Neural cell (in vitro differentiated cells): Measurements from ENCODE around the gene PXK. TPM values are rescaled to one million over a fixed set of nuclear protein-coding genes. Genes with fewer than 3 reads are reported as not detected.

Experiments
- H2AFZ ChIP-seq: fragments of 200-600, 300-800 bp; sonication (generic), shearing (Covaris generic); 2 replicates; pipeline ENCODE4 v1.6.0; 2014; ENCODE audit warnings: low read depth, mild to moderate bottlenecking, antibody characterized with exemption, low read length, moderate library complexity
- H3F3A ChIP-seq: fragments of 200-600 bp; shearing (Covaris generic); 2 replicates; pipeline ENCODE4 v1.6.1; 2016; ENCODE audit warnings: mild to moderate bottlenecking, moderate library complexity, mixed read lengths, antibody characterized with exemption, low read length; ENCODE audit not compliant: insufficient read depth, poor library complexity, severe bottlenecking
- H3K27ac ChIP-seq: fragments of 200-600, 300-800 bp; sonication (generic), shearing (Covaris generic); 2 replicates; pipeline ENCODE4 v1.5.1; 2014; ENCODE audit warnings: mild to moderate bottlenecking, low read length, moderate library complexity
- H3K27me3 ChIP-seq: fragments of 300-800, 200-600 bp; sonication (generic), shearing (Covaris generic); 2 replicates; pipeline ENCODE4 v1.6.0; 2014; ENCODE audit warnings: mild to moderate bottlenecking, low read depth, low read length, moderate library complexity; ENCODE audit not compliant: insufficient read depth
- H3K36me3 ChIP-seq: fragments of 300-800, 200-600 bp; sonication (generic), shearing (Covaris generic); 2 replicates; pipeline ENCODE4 v1.5.1; 2014; ENCODE audit warnings: mild to moderate bottlenecking, antibody characterized with exemption, low read length, moderate library complexity; ENCODE audit not compliant: insufficient read depth
- H3K4me2 ChIP-seq: fragments of 300-800, 200-600 bp; sonication (generic), shearing (Covaris generic); 2 replicates; pipeline ENCODE4 v1.6.0; 2014; ENCODE audit warnings: mild to moderate bottlenecking, low read length
- H3K4me3 ChIP-seq: fragments of 300-800, 200-600 bp; sonication (generic), shearing (Covaris generic); 2 replicates; pipeline ENCODE4 v1.5.1; 2014; ENCODE audit warnings: mild to moderate bottlenecking, low read length, moderate library complexity
- H3K79me2 ChIP-seq: fragments of 200-600 bp; shearing (Covaris generic); replicated peaks from 2 replicates; pipeline ENCODE4 v1.6.0; 2014; ENCODE audit warnings: mild to moderate bottlenecking, low read length, moderate library complexity; ENCODE audit not compliant: insufficient read depth
- H3K9ac ChIP-seq: fragments of 300-800, 200-600 bp; sonication (generic), shearing (Covaris generic); 2 replicates; pipeline ENCODE4 v1.6.1; 2016; ENCODE audit warnings: mild to moderate bottlenecking, low read length, mixed read lengths
- H3K9me2 ChIP-seq: fragments of 200-600 bp; shearing (Covaris generic); 2 replicates; pipeline ENCODE4 v1.6.1; 2016; ENCODE audit warnings: mild to moderate bottlenecking, low read length, mixed read lengths; ENCODE audit not compliant: insufficient read depth
- H3K9me3 ChIP-seq: fragments of 200-600, 300-800 bp; sonication (generic), shearing (Covaris generic); 2 replicates; pipeline ENCODE4 v1.6.1; 2016; ENCODE audit warnings: mild to moderate bottlenecking, mixed run types, low read length, moderate library complexity, mixed read lengths
- H4K20me1 ChIP-seq: fragments of 200-600 bp; shearing (Covaris generic); 2 replicates; pipeline ENCODE4 v1.6.1; 2016; ENCODE audit warnings: mild to moderate bottlenecking, mixed run types; ENCODE audit not compliant: insufficient read depth
- EP300 ChIP-seq: fragments of 450-650 bp; conservative IDR thresholded peaks from 2 replicates; pipeline ENCODE4 v1.6.1; 2014; ENCODE audit warnings: antibody characterized with exemption, mild to moderate bottlenecking, moderate library complexity; ENCODE audit not compliant: poor library complexity, severe bottlenecking
- EZH2 ChIP-seq: fragments of 200-600, 300-800 bp; shearing (Covaris generic), sonication (generic); IDR thresholded peaks from 2 replicates; pipeline ENCODE4 v1.6.1; 2014; ENCODE audit warnings: antibody characterized with exemption, low read length, borderline replicate concordance, mild to moderate bottlenecking; ENCODE audit not compliant: insufficient read depth, poor library complexity, severe bottlenecking
- MXI1 ChIP-seq: fragments of 450-650 bp; conservative IDR thresholded peaks from 2 replicates; pipeline ENCODE4 v1.6.1; 2014; ENCODE audit warnings: antibody characterized with exemption, mild to moderate bottlenecking; ENCODE audit not compliant: poor library complexity, severe bottlenecking
- POLR2AphosphoS5 ChIP-seq: IDR thresholded peaks from 2 replicates; pipeline ENCODE4 v1.6.1; 2012
- RAD21 ChIP-seq: fragments of 450-650 bp; conservative IDR thresholded peaks from 2 replicates; pipeline ENCODE4 v1.6.1; 2014; ENCODE audit warnings: antibody characterized with exemption, mild to moderate bottlenecking, moderate library complexity
- REST ChIP-seq: IDR thresholded peaks from 2 replicates; pipeline ENCODE4 v1.6.1; 2012; ENCODE audit warnings: borderline replicate concordance
- SMC3 ChIP-seq: fragments of 450-650 bp; conservative IDR thresholded peaks from 2 replicates; pipeline ENCODE4 v1.6.1; 2014; ENCODE audit warnings: antibody characterized with exemption, mild to moderate bottlenecking, moderate library complexity; ENCODE audit not compliant: poor library complexity
- TAF1 ChIP-seq: IDR thresholded peaks from 2 replicates; pipeline ENCODE4 v1.6.1; 2012; ENCODE audit warnings: low read depth
- polyA plus RNA-seq: library from polyadenylated mRNA; depleted of rRNA; stranded (reverse); fragments of >200 nt; gene quantifications from 2 replicates; pipeline ENCODE4 v1.2.3, GENCODE V29; 2014
- TF ChIP-seq, protein P1 (sequence below): fragments of 450-650 bp; IDR thresholded peaks from 2 replicates; pipeline ENCODE4 v1.5.1; 2014; ENCODE audit warnings: antibody characterized with exemption, mild to moderate bottlenecking, moderate library complexity; ENCODE audit not compliant: poor library complexity, severe bottlenecking

PXK gene
- polyA plus RNA-seq, 1 donor from 2014 or later = 37.7 TPM

DNA sequence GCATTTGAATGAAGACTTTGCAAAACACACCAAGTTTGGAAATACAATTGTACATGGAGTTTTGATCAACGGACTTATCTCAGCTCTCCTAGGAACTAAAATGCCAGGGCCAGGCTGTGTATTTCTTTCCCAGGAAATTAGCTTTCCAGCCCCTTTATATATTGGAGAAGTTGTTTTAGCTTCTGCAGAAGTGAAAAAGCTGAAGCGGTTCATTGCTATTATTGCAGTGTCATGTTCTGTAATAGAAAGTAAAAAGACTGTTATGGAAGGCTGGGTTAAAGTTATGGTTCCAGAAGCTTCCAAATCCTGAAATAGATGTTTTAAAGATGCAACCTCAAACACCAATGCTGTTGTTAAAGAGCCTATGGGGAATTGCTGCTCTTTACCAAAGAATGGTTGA is 14.9 kb upstream of the PXK start:
- Histone ChIP-seq H3K9me3 (no peaks in the 10 kb centered on the region), H3K27me3 (no peaks in the 10 kb centered on the region), H3F3A (no peaks in the 10 kb centered on the region), H3K27ac (no peak overlapping the region), H3K4me3 (no peak overlapping the region), H4K20me1 (no peaks in the 10 kb centered on the region), H3K9me2 (no peaks in the 10 kb centered on the region), H2AFZ (no peak overlapping the region), H3K36me3 (peaks cover 4% of the 10 kb centered on the region), H3K79me2 (no peaks in the 10 kb centered on the region), H3K4me2 (no peak overlapping the region), H3K9ac (no peak overlapping the region)
- TF ChIP-seq EZH2 (no peak), EP300 (no peak), TAF1 (no peak), REST (no peak), POLR2AphosphoS5 (no peak), SMC3 (no peak), MXI1 (no peak), RAD21 (no peak)
- TF ChIP-seq, protein P1, sequence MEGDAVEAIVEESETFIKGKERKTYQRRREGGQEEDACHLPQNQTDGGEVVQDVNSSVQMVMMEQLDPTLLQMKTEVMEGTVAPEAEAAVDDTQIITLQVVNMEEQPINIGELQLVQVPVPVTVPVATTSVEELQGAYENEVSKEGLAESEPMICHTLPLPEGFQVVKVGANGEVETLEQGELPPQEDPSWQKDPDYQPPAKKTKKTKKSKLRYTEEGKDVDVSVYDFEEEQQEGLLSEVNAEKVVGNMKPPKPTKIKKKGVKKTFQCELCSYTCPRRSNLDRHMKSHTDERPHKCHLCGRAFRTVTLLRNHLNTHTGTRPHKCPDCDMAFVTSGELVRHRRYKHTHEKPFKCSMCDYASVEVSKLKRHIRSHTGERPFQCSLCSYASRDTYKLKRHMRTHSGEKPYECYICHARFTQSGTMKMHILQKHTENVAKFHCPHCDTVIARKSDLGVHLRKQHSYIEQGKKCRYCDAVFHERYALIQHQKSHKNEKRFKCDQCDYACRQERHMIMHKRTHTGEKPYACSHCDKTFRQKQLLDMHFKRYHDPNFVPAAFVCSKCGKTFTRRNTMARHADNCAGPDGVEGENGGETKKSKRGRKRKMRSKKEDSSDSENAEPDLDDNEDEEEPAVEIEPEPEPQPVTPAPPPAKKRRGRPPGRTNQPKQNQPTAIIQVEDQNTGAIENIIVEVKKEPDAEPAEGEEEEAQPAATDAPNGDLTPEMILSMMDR = no peak

DNA sequence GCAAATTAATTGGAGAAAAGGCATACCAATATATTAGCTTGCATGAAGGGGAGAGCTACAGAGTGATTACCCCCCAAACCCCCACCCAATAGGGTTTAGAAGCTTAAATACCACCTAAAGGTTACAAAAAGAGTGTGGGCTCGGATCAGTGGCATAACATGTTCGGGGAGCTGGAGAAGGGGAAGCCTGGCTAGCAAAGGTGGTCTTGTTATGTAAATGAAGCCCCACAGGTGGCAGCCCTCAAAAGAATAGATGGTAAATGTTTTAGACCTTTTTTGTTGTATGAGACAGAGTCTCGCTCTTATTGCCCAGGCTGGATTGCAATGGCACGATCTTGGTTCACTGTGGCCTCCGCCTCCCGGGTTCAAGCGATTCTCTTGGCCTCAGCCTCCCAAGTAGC is 10.9 kb upstream of the PXK start:
- Histone ChIP-seq H4K20me1 (no peaks in the 10 kb centered on the region), H2AFZ (no peak overlapping the region), H3K9me3 (no peaks in the 10 kb centered on the region), H3K4me2 (no peak overlapping the region), H3K27ac (no peak overlapping the region), H3K79me2 (no peaks in the 10 kb centered on the region), H3K9ac (no peak overlapping the region), H3K27me3 (no peaks in the 10 kb centered on the region), H3K36me3 (no peaks in the 10 kb centered on the region), H3F3A (no peaks in the 10 kb centered on the region), H3K4me3 (no peak overlapping the region), H3K9me2 (no peaks in the 10 kb centered on the region)
- TF ChIP-seq SMC3 = no peak
- TF ChIP-seq POLR2AphosphoS5 = no peak
- TF ChIP-seq REST = no peak
- TF ChIP-seq EZH2 = no peak
- no peak for TF ChIP-seq TAF1
- TF ChIP-seq RAD21 = no peak
- TF ChIP-seq, protein P1 = no peak
- no peak for TF ChIP-seq EP300
- TF ChIP-seq MXI1 = no peak
